Psoas muscle (tissue), 8 donors: Measurements from ENCODE around the gene OR56A5. TPM values are rescaled to one million over a fixed set of nuclear protein-coding genes. Genes with fewer than 3 reads are reported as not detected.
"Not testable (repeated sequence)": the region's sequence is repeated elsewhere in the genome, so short reads cannot be mapped to it uniquely, and the experiment has no call there.

ENCODE experiments used
- ATAC-seq, 4 donors: fragments of 200-7000 bp; cut with Tn5 transposase; one replicate each; pipeline ENCODE4 v1.9.1; 2020; ENCODE audit warnings: moderate library complexity in 3 of 4, mild to moderate bottlenecking in 2 of 4
- DNase-seq, 2 donors: peaks; one replicate each; pipeline ENCODE4 v3.0.0-alpha.2; 2020
- H3K27ac ChIP-seq: fragments of 200-600 bp; one replicate; pipeline ENCODE4 v1.8.0; 2022
- H3K27me3 ChIP-seq, 3 donors: fragments of 200-600 bp in 1 of 3; one replicate each; pipeline versions ENCODE4 v1.6.1 to v1.8.0; 2013 to 2022; ENCODE audit warnings: low read length in 2 of 3, mild to moderate bottlenecking in 2 of 3, moderate library complexity in 1 of 3; ENCODE audit not compliant: insufficient read depth in 3 of 3
- H3K36me3 ChIP-seq, 2 donors: fragments of 200-600 bp in 1 of 2; one replicate each; pipeline versions ENCODE4 v1.6.1 to v1.8.0; 2013 to 2022; ENCODE audit warnings: low read depth in 1 of 2, mild to moderate bottlenecking in 1 of 2, moderate library complexity in 1 of 2; ENCODE audit not compliant: insufficient read depth in 1 of 2
- H3K4me1 ChIP-seq: fragments of 200-600 bp; one replicate; pipeline ENCODE4 v1.8.0; 2022
- H3K4me3 ChIP-seq: fragments of 200-600 bp; one replicate; pipeline ENCODE4 v1.8.0; 2022; ENCODE audit warnings: mild to moderate bottlenecking
- H3K9me3 ChIP-seq: fragments of 200-600 bp; one replicate; pipeline ENCODE4 v1.8.0; 2022
- CTCF ChIP-seq: fragments of 200-600 bp; IDR thresholded peaks from one replicate; pipeline ENCODE4 v1.8.0; 2022; ENCODE audit warnings: antibody characterized with exemption
- WGBS, 3 donors: extraction: QIAGEN DNeasy Blood & Tissue Kit; methylation state at CpG; one replicate each; pipeline versions ENCODE4 v1.1.6 to v1.1.7; 2013; 5-methylcytosine and 5-hydroxymethylcytosine counted together
- intact Hi-C, 2 donors: fragments of 100-400 bp; cut with DNase I; formaldehyde crosslinking; loops; one replicate each; pipeline versions ENCODE4 v1.11.0 to v1.14.2; 2022
- polyA plus RNA-seq, 3 donors: library from polyadenylated mRNA; stranded (reverse); fragments of 200-250 nt; gene quantifications; one replicate each; pipeline ENCODE4 v1.2.3, GENCODE V29; 2013
- total RNA-seq, 4 donors: library from RNA; stranded (reverse); fragmentation: NEBNext Ultra II Directional in 2 of 4; extraction: Animal tissue kit (Norgen Biotek cat#: 25700) in 2 of 4; gene quantifications; one replicate each; pipeline versions ENCODE4 v1.2.1 to v1.2.4, GENCODE V29; 2021 to 2023
- donor health status: healthy with polysubstance abuse.
- donor health status: DM: no; HTN: no; CAD: no; lungs with moderate emphysema.
- donor health status: Bipolar disorder and iron deficiency.
- donor health status: healthy.
- donor health status: DM: yes; HTN: yes; CAD: no.
- donor health status: DM: no; HTN: no; CAD: no.
- donor health status: DM: no; HTN: no; CAD: no.
- donor health status: DM: yes; HTN: yes; CAD: no.

OR56A5 gene
- total and polyA plus RNA-seq, 7 donors, result not detected

- intact Hi-C loops, result no loop called here
- peaks cover 8% of the 10 kb centered on the region for H3K9me3 ChIP-seq
- DNase-seq (no peak), ATAC-seq (no peak)
- no peak overlapping the region for H3K27ac ChIP-seq
- no peaks in the 10 kb centered on the region for H3K36me3 ChIP-seq
- no peaks in the 10 kb centered on the region for H3K27me3 ChIP-seq
- H3K4me3 ChIP-seq, result no peak overlapping the region
- WGBS, 3 donors, result 61 to 69% (median 66%) methylated on average over 2 of the region's 2 CpGs
- H3K4me1 ChIP-seq, result no peaks in the 10 kb centered on the region
- no peak for TF ChIP-seq CTCF
Measured at GRCh38 chr11:5966958-5967357, 1.3 kb downstream of the OR56A5 start.

- intact Hi-C loops, H3K4me1 ChIP-seq, H3K27ac ChIP-seq, H3K36me3 ChIP-seq, ATAC-seq, H3K4me3 ChIP-seq, H3K27me3 ChIP-seq: not testable (repeated sequence)
- DNase-seq, result peak in 1 of 2 donors; percentile 50
- 93 to 95% (median 94%) methylated on average over 20 to 40 of the region's 40 CpGs for WGBS, 3 donors
- peaks cover 18% of the 10 kb centered on the region for H3K9me3 ChIP-seq
Measured at GRCh38 chr11:5960704-5961320, 7.5 kb downstream of the OR56A5 start.

- no peaks in the 10 kb centered on the region for H3K36me3 ChIP-seq
- intact Hi-C loops, result no loop called here
- no peaks in the 10 kb centered on the region for H3K4me1 ChIP-seq
- no peak overlapping the region for H3K27ac ChIP-seq
- no peak for TF ChIP-seq CTCF
- no peak overlapping the region for H3K4me3 ChIP-seq
- peaks cover 10% of the 10 kb centered on the region for H3K9me3 ChIP-seq
- DNase-seq, result no peak
- 82 to 88% (median 87%) methylated on average over 3 of the region's 3 CpGs for WGBS, 3 donors
- H3K27me3 ChIP-seq, result no peaks in the 10 kb centered on the region
- ATAC-seq, result no peak
Measured at GRCh38 chr11:5955586-5955985, 12.7 kb downstream of the OR56A5 start.

GRCh38 chr11:5941951-5942350 lies 26.3 kb downstream of the OR56A5 start, which contains the start of gene OR56A3:
Gene OR56A3, plus strand, starts transcription at chr11:5942251. Its CDS starts 5,096 bp downstream, at chr11:5947347.
- intact Hi-C loops, result no loop called here
- H3K27ac ChIP-seq, result no peak within 1 kb of the TSS
- TF ChIP-seq CTCF, result no peak
- H3K27me3 ChIP-seq, result no peaks in the 10 kb centered on the region
- no peaks in the 10 kb centered on the region for H3K9me3 ChIP-seq
- ATAC-seq (no peak), DNase-seq (no peak)
- H3K4me3 ChIP-seq, result no peak within 1 kb of the TSS
- H3K36me3 ChIP-seq, result no peaks in the 10 kb centered on the region
- 65 to 70% (median 69%) methylated on average over 3 of the region's 3 CpGs for WGBS, 3 donors
- H3K4me1 ChIP-seq, result no peaks in the 10 kb centered on the region

GRCh38 chr11:5940748-5941147 lies 27.5 kb downstream of the OR56A5 start:
- DNase-seq, result no peak
- H3K9me3 ChIP-seq, result no peaks in the 10 kb centered on the region
- ATAC-seq, result no peak
- H3K4me3 ChIP-seq, result no peak overlapping the region
- no peaks in the 10 kb centered on the region for H3K27me3 ChIP-seq
- H3K27ac ChIP-seq, result no peak overlapping the region
- H3K36me3 ChIP-seq, result no peaks in the 10 kb centered on the region
- intact Hi-C loops, result no loop called here
- no peak for TF ChIP-seq CTCF
- no peaks in the 10 kb centered on the region for H3K4me1 ChIP-seq
- 78 to 86% (median 84%) methylated on average over 2 of the region's 2 CpGs for WGBS, 3 donors
